COLO668 (cell line): ENCODE data around the gene NOS3.

Experiments
- DNase-seq: peaks from one replicate; lab custom pipeline; 2025; ENCODE audit not compliant: unreplicated experiment; lab: John Stamatoyannopoulos, UW

The NOS3 gene

DNA sequence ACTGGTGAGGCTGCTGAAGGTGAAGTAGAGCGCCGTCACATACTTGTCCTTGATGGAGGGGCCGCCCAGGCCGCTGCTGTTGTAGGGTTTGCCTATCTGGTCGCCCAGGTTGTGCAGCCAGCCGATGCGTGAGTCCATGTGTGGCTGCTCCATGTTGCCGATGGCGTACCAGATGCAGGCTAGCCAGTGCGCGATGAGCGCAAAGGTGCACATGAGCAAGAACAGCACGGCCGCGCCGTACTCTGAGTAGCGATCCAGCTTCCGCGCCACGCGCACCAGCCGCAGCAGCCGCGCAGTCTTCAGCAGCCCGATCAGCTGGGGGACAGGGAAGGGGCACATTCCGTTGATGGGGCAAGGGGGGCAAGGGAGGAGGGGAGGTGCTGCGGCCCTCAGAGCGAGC, 39.3 kb upstream of the NOS3 start:
- no peak for DNase-seq

DNA sequence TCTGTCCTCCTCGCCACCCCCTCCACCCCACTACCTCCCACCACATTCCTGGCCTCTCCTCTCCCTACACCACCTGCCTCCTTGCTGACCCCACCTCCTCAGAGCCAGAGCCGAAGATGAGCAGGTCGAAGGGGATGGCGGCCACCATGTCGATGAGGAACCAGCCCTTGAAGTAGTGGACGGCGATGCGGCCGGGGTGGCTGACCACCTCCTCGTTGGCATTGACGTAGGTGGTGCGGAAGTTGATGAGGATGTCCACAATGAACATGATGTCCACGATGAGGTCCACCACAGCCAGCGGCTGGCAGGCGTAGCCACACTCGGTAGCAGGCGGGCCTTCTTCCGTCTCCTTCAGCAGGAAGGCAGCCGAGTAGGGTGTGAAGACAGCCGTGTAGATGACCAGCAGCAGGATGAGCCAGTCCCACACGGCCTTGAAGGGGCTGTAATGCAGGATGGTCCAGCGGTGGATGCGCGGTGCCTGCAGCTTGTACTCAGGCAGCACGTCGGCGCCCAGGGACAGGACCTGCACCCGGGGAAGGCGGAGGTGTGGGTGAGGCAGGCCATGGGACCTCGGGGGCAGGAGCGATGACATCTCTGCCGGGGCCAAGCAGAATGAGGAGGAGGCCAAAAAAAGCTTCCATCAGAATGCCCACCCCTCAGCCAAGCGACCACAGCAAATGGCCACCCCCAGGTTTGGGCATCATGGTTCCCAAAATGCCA, 38.3 kb upstream of the NOS3 start:
- DNase-seq = no peak

DNA sequence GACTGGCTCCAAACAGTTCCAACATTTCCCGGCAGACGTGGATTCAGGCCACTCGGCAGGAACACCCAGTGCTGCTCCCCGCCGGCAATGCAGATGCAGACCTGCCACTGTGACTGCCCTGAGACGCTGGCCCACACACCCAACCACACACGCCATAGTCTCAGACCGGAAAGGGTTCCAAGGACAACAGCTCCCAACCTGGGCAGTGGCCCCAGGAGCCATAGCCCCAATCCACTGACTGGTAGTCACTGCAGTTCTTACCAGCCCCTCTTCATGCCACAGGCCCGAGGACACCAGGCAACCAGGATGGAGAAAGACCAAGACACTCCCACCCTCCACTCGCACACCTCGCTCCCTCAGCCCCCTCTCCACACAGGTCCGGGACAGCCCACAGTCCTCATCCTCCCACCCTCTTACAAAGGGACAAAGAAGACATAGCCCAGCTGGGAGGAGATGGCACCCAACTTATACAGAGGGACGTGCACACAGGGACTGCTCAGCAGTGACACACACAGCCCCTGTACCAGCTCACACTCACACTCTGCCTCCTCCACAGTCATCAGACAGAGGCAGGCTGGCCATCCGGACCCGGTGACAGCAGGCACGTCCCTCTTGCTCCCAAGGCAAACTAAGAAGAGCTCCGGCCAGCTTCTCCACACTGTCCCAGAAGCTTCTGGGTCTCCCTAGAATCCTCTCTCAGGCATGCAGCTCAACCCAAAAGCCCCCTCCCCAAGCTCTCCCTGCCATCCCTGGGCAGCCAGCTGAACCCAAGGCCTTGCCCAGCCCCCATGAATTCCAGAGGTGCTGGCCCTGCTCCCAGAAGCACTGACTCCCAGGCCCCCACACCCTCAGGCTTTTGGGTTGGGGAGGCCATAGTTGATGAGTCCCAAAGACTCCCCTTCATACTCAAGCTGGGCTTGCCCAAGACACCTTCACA, 37.5 kb upstream of the NOS3 start:
- no peak for DNase-seq

GRCh38 chr7:150954201-150954985, 36.4 kb upstream of the NOS3 start:
- DNase-seq = no peak

GRCh38 chr7:150954986-150955518, 35.8 kb upstream of the NOS3 start:
- DNase-seq = no peak

- DNase-seq = peak; percentile 48
Measured at GRCh38 chr7:150955519-150956394, 35.1 kb upstream of the NOS3 start.

GRCh38 chr7:150956395-150957132, 34.3 kb upstream of the NOS3 start:
- DNase-seq = no peak

- DNase-seq = no peak
Measured at GRCh38 chr7:150957133-150958020, 33.4 kb upstream of the NOS3 start.

DNA sequence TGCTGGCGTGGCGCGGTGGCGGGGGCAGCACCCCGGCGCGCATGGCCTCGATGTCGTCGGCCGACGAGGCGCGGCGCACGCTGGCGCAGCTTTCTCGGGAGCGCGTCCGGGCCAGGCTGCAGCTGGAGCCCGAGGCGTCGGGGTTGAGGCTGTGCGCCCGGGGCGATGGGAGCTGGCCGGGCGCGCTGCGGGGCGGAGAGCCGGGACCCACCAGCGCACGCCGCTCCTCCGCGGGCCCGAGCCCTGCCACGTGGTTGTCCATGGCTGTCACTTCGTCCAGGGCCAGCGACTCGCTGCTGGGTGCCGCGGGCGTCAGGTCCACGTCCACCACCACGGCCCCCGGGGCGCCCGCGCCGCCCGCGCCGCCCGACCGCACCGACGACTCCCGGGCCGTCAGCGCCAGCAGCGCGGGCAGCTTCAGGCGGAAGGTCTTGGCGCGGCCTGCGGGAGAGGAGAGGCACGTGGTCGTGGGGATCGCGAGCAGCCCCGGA, 32.7 kb upstream of the NOS3 start:
- no peak for DNase-seq

- no peak for DNase-seq
Measured at GRCh38 chr7:150958597-150958996, 32.2 kb upstream of the NOS3 start.

GRCh38 chr7:150959081-150959480, 31.7 kb upstream of the NOS3 start:
- no peak for DNase-seq

- no peak for DNase-seq
Measured at GRCh38 chr7:150959739-150960734, 30.8 kb upstream of the NOS3 start.

DNA sequence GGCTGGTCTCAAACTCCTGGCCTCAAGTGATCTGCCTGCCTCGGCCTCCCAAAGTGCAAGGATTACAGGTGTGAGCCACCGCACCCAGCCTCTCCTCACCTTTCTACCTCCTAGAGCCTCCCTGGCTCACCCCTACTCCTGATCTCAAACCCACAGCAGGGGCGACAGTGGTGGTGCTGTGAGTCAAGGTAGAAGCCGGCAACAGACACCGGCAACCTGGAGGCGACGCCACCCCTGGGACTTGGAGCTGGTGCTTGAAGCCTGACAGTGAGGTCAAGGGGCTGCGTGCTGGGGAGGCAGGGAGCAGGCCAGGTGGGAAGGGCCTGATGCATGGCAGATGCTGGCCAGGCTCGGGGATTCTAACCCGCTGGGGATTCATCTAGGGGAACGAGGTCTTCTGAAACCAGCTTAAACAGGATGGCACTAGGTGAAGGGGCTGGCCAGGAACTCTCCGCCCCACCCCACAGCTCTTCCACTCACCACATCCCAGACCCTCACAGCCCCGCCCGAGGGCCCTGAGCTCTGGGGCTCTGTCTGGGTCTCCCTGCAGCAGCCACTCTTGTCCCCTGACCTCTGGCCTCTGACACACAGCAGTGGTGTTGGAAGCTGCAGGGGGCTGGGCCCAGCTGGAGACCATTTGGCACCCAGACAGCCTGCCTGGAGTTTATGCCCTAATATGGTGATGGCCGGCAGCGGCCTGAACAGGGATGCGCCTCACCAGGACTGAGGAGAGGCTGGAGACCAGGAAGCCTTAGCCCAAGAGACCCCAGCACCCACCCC, 29.1 kb upstream of the NOS3 start:
- DNase-seq = no peak

DNA sequence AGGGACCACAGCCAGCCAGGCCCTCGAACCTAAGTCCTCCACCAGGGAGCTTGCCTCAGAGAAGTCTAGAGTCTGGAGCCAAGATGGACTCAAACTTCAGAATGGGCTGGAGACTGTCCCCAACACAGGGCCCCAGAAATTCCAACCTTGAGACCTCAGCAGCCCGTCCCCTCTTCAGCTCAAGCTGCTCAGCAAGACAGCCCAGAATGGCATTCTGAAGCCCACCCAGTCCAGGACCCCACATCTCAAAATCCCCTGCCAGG, 28.6 kb upstream of the NOS3 start:
- DNase-seq = no peak

GRCh38 chr7:150962553-150963399, 28.0 kb upstream of the NOS3 start:
- DNase-seq = peak; percentile 36
